22Rv1 (cell line): ENCODE results near the gene SLC8A1.

Source experiments
- ZFX ChIP-seq: fragments of 450-650 bp; IDR thresholded peaks from 2 replicates; pipeline ENCODE4 v1.6.1; 2017; ENCODE audit warnings: antibody characterized with exemption, borderline replicate concordance
- TF ChIP-seq, protein P1 (sequence below): fragments of 450-650 bp; IDR thresholded peaks from 2 replicates; pipeline ENCODE4 v1.5.1; 2017; ENCODE audit warnings: mild to moderate bottlenecking

DNA sequence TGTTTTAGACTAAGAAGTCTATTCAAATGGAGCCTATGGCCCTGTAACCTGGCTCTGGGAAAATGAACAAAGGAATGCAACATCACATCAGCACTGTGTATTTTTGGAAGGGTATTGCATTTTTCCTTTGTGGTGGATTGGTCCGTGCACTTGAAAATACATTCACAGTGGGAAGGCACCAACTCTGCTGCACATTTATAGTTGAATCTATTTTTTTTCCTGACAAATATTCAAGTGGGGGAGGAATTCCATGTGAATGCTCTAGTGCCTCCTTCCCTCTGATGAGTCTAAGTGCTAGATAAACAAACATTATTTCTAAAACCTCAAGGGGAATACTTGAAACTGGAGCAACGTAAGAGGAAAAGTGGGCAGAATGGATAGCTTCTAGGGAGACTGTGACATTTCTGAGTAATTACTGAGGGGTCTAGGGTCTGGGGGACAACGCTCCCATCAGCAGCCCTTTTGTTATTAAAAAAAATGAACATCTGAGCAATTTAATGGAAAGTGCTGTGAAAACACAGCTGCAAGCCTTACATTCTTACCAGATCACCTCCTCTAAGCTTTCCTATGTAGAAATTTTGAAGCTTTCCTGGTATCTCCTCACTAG lies 208.2 kb downstream of the SLC8A1 start:
- TF ChIP-seq, protein P1, sequence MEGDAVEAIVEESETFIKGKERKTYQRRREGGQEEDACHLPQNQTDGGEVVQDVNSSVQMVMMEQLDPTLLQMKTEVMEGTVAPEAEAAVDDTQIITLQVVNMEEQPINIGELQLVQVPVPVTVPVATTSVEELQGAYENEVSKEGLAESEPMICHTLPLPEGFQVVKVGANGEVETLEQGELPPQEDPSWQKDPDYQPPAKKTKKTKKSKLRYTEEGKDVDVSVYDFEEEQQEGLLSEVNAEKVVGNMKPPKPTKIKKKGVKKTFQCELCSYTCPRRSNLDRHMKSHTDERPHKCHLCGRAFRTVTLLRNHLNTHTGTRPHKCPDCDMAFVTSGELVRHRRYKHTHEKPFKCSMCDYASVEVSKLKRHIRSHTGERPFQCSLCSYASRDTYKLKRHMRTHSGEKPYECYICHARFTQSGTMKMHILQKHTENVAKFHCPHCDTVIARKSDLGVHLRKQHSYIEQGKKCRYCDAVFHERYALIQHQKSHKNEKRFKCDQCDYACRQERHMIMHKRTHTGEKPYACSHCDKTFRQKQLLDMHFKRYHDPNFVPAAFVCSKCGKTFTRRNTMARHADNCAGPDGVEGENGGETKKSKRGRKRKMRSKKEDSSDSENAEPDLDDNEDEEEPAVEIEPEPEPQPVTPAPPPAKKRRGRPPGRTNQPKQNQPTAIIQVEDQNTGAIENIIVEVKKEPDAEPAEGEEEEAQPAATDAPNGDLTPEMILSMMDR = no peak
- TF ChIP-seq ZFX = no peak
